GM12864 (cell line): Measurements from ENCODE around the gene BCAS3.

Source experiments
- DNase-seq: peaks from one replicate; pipeline ENCODE4 v3.0.0-alpha.2; 2011; ENCODE audit warnings: low read depth
- H3K4me3 ChIP-seq: 2 replicates; pipeline ENCODE4 v1.5.1; 2011; ENCODE audit warnings: mild to moderate bottlenecking, low read depth, low read length, control low read depth
- CTCF ChIP-seq: IDR thresholded peaks from 2 replicates; pipeline ENCODE4 v1.5.1; 2011; ENCODE audit warnings: low read depth, mild to moderate bottlenecking, moderate library complexity, low read length, control low read depth, inconsistent platforms; ENCODE audit errors: missing control alignments

The BCAS3 gene

GRCh38 chr17:61130330-61130729 lies 452.7 kb downstream of the BCAS3 start:
- no peak for DNase-seq
- H3K4me3 ChIP-seq = no peak overlapping the region
- no peak for TF ChIP-seq CTCF

GRCh38 chr17:61131585-61131984 lies 453.9 kb downstream of the BCAS3 start:
- no peak for TF ChIP-seq CTCF
- no peak for DNase-seq
- no peak overlapping the region for H3K4me3 ChIP-seq

- DNase-seq = no peak
- no peak for TF ChIP-seq CTCF
- H3K4me3 ChIP-seq = no peak overlapping the region
Observed at GRCh38 chr17:61132524-61132923, 454.9 kb downstream of the BCAS3 start.

- no peak overlapping the region for H3K4me3 ChIP-seq
- no peak for DNase-seq
- no peak for TF ChIP-seq CTCF
Observed at GRCh38 chr17:61133853-61134252, 456.2 kb downstream of the BCAS3 start.

- no peak for DNase-seq
- H3K4me3 ChIP-seq = no peak overlapping the region
- TF ChIP-seq CTCF = no peak
Observed at GRCh38 chr17:61134551-61135235, 457.0 kb downstream of the BCAS3 start.

GRCh38 chr17:61135782-61136181 lies 458.1 kb downstream of the BCAS3 start:
- no peak for TF ChIP-seq CTCF
- no peak overlapping the region for H3K4me3 ChIP-seq
- no peak for DNase-seq

- no peak for DNase-seq
- H3K4me3 ChIP-seq = no peak overlapping the region
- TF ChIP-seq CTCF = no peak
Observed at GRCh38 chr17:61136296-61136695, 458.6 kb downstream of the BCAS3 start.
